Neural cell (in vitro differentiated cells): ENCODE data around the gene BMP7.

Experiments used
- EP300 ChIP-seq: fragments of 450-650 bp; conservative IDR thresholded peaks from 2 replicates; pipeline ENCODE4 v1.6.1; 2014; ENCODE audit warnings: antibody characterized with exemption, mild to moderate bottlenecking, moderate library complexity; ENCODE audit not compliant: poor library complexity, severe bottlenecking
- EZH2 ChIP-seq: fragments of 200-600, 300-800 bp; shearing (Covaris generic), sonication (generic); IDR thresholded peaks from 2 replicates; pipeline ENCODE4 v1.6.1; 2014; ENCODE audit warnings: antibody characterized with exemption, low read length, borderline replicate concordance, mild to moderate bottlenecking; ENCODE audit not compliant: insufficient read depth, poor library complexity, severe bottlenecking
- MXI1 ChIP-seq: fragments of 450-650 bp; conservative IDR thresholded peaks from 2 replicates; pipeline ENCODE4 v1.6.1; 2014; ENCODE audit warnings: antibody characterized with exemption, mild to moderate bottlenecking; ENCODE audit not compliant: poor library complexity, severe bottlenecking
- POLR2AphosphoS5 ChIP-seq: IDR thresholded peaks from 2 replicates; pipeline ENCODE4 v1.6.1; 2012
- RAD21 ChIP-seq: fragments of 450-650 bp; conservative IDR thresholded peaks from 2 replicates; pipeline ENCODE4 v1.6.1; 2014; ENCODE audit warnings: antibody characterized with exemption, mild to moderate bottlenecking, moderate library complexity
- SMC3 ChIP-seq: fragments of 450-650 bp; conservative IDR thresholded peaks from 2 replicates; pipeline ENCODE4 v1.6.1; 2014; ENCODE audit warnings: antibody characterized with exemption, mild to moderate bottlenecking, moderate library complexity; ENCODE audit not compliant: poor library complexity
- TAF1 ChIP-seq: IDR thresholded peaks from 2 replicates; pipeline ENCODE4 v1.6.1; 2012; ENCODE audit warnings: low read depth
- TF ChIP-seq, protein P1 (sequence below): fragments of 450-650 bp; IDR thresholded peaks from 2 replicates; pipeline ENCODE4 v1.5.1; 2014; ENCODE audit warnings: antibody characterized with exemption, mild to moderate bottlenecking, moderate library complexity; ENCODE audit not compliant: poor library complexity, severe bottlenecking
- TF ChIP-seq, protein P2 (sequence below): IDR thresholded peaks from 2 replicates; pipeline ENCODE4 v1.6.1; 2012; ENCODE audit warnings: borderline replicate concordance

DNA sequence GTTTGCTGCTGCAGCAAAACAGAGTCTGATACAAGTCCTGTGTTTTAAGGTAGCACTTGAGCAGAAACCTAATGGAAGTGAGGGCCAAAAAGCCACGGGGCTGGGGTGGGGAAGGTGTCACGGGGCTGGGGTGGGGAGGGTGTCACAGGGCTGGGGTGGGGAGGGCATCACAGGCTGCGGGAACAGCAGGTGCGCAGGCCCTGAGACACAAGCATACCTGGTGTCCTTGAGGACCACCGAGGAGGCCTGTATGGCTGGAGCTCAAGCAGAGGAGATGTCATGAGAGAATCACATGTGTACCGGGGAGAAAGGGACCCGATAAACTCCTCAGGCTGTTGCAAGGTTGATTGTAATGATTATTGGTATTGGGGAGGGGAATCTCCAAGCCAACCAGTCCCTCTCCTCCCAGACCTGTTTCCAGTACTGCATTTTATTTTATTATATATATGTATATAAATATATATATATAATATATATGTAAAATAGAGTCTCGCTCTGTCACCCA lies 49.6 kb upstream of the BMP7 start:
- TF ChIP-seq TAF1 (no peak), POLR2AphosphoS5 (no peak), RAD21 (no peak), MXI1 (no peak), EP300 (no peak), EZH2 (no peak), SMC3 (no peak)
- TF ChIP-seq, protein P1, sequence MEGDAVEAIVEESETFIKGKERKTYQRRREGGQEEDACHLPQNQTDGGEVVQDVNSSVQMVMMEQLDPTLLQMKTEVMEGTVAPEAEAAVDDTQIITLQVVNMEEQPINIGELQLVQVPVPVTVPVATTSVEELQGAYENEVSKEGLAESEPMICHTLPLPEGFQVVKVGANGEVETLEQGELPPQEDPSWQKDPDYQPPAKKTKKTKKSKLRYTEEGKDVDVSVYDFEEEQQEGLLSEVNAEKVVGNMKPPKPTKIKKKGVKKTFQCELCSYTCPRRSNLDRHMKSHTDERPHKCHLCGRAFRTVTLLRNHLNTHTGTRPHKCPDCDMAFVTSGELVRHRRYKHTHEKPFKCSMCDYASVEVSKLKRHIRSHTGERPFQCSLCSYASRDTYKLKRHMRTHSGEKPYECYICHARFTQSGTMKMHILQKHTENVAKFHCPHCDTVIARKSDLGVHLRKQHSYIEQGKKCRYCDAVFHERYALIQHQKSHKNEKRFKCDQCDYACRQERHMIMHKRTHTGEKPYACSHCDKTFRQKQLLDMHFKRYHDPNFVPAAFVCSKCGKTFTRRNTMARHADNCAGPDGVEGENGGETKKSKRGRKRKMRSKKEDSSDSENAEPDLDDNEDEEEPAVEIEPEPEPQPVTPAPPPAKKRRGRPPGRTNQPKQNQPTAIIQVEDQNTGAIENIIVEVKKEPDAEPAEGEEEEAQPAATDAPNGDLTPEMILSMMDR, result no peak
- TF ChIP-seq, protein P2, sequence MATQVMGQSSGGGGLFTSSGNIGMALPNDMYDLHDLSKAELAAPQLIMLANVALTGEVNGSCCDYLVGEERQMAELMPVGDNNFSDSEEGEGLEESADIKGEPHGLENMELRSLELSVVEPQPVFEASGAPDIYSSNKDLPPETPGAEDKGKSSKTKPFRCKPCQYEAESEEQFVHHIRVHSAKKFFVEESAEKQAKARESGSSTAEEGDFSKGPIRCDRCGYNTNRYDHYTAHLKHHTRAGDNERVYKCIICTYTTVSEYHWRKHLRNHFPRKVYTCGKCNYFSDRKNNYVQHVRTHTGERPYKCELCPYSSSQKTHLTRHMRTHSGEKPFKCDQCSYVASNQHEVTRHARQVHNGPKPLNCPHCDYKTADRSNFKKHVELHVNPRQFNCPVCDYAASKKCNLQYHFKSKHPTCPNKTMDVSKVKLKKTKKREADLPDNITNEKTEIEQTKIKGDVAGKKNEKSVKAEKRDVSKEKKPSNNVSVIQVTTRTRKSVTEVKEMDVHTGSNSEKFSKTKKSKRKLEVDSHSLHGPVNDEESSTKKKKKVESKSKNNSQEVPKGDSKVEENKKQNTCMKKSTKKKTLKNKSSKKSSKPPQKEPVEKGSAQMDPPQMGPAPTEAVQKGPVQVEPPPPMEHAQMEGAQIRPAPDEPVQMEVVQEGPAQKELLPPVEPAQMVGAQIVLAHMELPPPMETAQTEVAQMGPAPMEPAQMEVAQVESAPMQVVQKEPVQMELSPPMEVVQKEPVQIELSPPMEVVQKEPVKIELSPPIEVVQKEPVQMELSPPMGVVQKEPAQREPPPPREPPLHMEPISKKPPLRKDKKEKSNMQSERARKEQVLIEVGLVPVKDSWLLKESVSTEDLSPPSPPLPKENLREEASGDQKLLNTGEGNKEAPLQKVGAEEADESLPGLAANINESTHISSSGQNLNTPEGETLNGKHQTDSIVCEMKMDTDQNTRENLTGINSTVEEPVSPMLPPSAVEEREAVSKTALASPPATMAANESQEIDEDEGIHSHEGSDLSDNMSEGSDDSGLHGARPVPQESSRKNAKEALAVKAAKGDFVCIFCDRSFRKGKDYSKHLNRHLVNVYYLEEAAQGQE, result no peak
